ENCODE results near the gene SHMT2.

- TF ChIP-seq ETV6 (CRISPR knock-in tag; IDR thresholded peaks at IDR 0.05): no peak
- TF ChIP-seq USF2 (CRISPR knock-in tag; IDR thresholded peaks at IDR 0.05): no peak
- TF ChIP-seq ZBTB43 (CRISPR knock-in tag; IDR thresholded peaks at IDR 0.05): no peak
- no peak for TF ChIP-seq E2F5 (CRISPR knock-in tag; IDR thresholded peaks at IDR 0.05)
These were observed 2.0 kb upstream of the SHMT2 start for GRCh38 chr12:57227315-57228115.
